CD14-positive monocyte (primary cell): ENCODE data around the gene ARHGAP10. TPM values are rescaled to one million over a fixed set of nuclear protein-coding genes. Genes with fewer than 3 reads are reported as not detected.

Experiments
- DNase-seq, 3 donors: peaks; one replicate each; pipeline ENCODE4 v3.0.0-alpha.2; 2011 to 2022
- H2AFZ ChIP-seq: 2 replicates; pipeline ENCODE4 v1.6.0; 2012; ENCODE audit warnings: mild to moderate bottlenecking, low read depth, low read length, inconsistent platforms; ENCODE audit not compliant: insufficient read depth, poor library complexity, severe bottlenecking
- H3K27ac ChIP-seq, 2 donors: 1 replicate in 1 of 2; 2 replicates in 1 of 2; pipeline ENCODE4 v1.5.1; 2012 to 2013; ENCODE audit warnings: low read length in 2 of 2, control low read depth in 1 of 2, inconsistent platforms in 1 of 2, low read depth in 1 of 2, mild to moderate bottlenecking in 1 of 2
- H3K27me3 ChIP-seq, 2 donors: one replicate each; pipeline versions ENCODE4 v1.6.0 to v1.6.1; 2011 to 2013; ENCODE audit warnings: low read length in 2 of 2; ENCODE audit not compliant: control insufficient read depth in 2 of 2, insufficient read depth in 2 of 2
- H3K36me3 ChIP-seq, 2 donors: replicated peaks in 1 of 2; 1 replicate in 1 of 2; 2 replicates in 1 of 2; pipeline versions ENCODE4 v1.5.1 to v1.6.1; 2012 to 2013; ENCODE audit warnings: low read length in 2 of 2, control low read depth in 1 of 2, inconsistent platforms in 1 of 2, mild to moderate bottlenecking in 1 of 2; ENCODE audit not compliant: insufficient read depth in 2 of 2, control insufficient read depth in 1 of 2
- H3K4me1 ChIP-seq, 2 donors: 1 replicate in 1 of 2; 2 replicates in 1 of 2; pipeline versions ENCODE4 v1.5.1 to v1.6.1; 2012 to 2013; ENCODE audit warnings: low read length in 2 of 2, control low read depth in 1 of 2, inconsistent platforms in 1 of 2, mild to moderate bottlenecking in 1 of 2, moderate library complexity in 1 of 2; ENCODE audit not compliant: insufficient read depth in 2 of 2, control insufficient read depth in 1 of 2
- H3K4me2 ChIP-seq: replicated peaks from 2 replicates; pipeline ENCODE3; 2012; ENCODE audit warnings: low read length, moderate library complexity, mild to moderate bottlenecking; ENCODE audit not compliant: poor library complexity, severe bottlenecking; ENCODE audit errors: extremely low read depth
- H3K4me3 ChIP-seq, 3 experiments: fragments of 200-600 bp in 1 of 3; sonication (generic) in 1 of 3; replicated peaks in 1 of 3; 1 replicate in 2 of 3; 2 replicates in 1 of 3; pipeline ENCODE4 v1.5.1; 2011 to 2013; ENCODE audit warnings: low read length in 3 of 3, mild to moderate bottlenecking in 3 of 3, control low read depth in 2 of 3, low read depth in 2 of 3, inconsistent platforms in 1 of 3, moderate library complexity in 1 of 3
- H3K79me2 ChIP-seq: 2 replicates; pipeline ENCODE4 v1.6.0; 2012; ENCODE audit warnings: mild to moderate bottlenecking, control low read depth, inconsistent platforms, low read length, moderate library complexity; ENCODE audit not compliant: insufficient read depth
- H3K9ac ChIP-seq: 2 replicates; pipeline ENCODE4 v1.6.0; 2017; ENCODE audit warnings: low read length, mild to moderate bottlenecking; ENCODE audit not compliant: insufficient read depth, poor library complexity, severe bottlenecking
- H3K9me3 ChIP-seq, 2 donors: replicated peaks in 1 of 2; 1 replicate in 1 of 2; 2 replicates in 1 of 2; pipeline versions ENCODE4 v1.5.1 to v1.6.1; 2012 to 2013; ENCODE audit warnings: low read length in 2 of 2, control low read depth in 1 of 2; ENCODE audit not compliant: control insufficient read depth in 1 of 2, insufficient read depth in 1 of 2
- H4K20me1 ChIP-seq: 2 replicates; pipeline ENCODE4 v1.6.0; 2012; ENCODE audit warnings: mild to moderate bottlenecking, low read length, control low read depth, moderate library complexity; ENCODE audit not compliant: insufficient read depth
- H3K27ac Mint-ChIP-seq, 7 donors: one replicate each; pipeline ENCODE4 v1.8.0; 2020; ENCODE audit warnings: mild to moderate bottlenecking in 7 of 7, mixed read lengths in 7 of 7, moderate library complexity in 6 of 7, inconsistent platforms in 2 of 7
- H3K27me3 Mint-ChIP-seq, 3 donors: one replicate each; pipeline ENCODE4 v1.8.0; 2021 to 2022; ENCODE audit warnings: low read depth in 3 of 3, mild to moderate bottlenecking in 3 of 3, mixed read lengths in 3 of 3, moderate library complexity in 3 of 3, inconsistent platforms in 1 of 3
- H3K36me3 Mint-ChIP-seq, 2 donors: one replicate each; pipeline ENCODE4 v1.8.0; 2020; ENCODE audit warnings: mixed read lengths in 2 of 2, inconsistent platforms in 1 of 2, mild to moderate bottlenecking in 1 of 2
- H3K4me1 Mint-ChIP-seq: one replicate; pipeline ENCODE4 v1.8.0; 2020; ENCODE audit warnings: mild to moderate bottlenecking, mixed read lengths
- H3K4me3 Mint-ChIP-seq, 2 donors: one replicate each; pipeline ENCODE4 v1.8.0; 2020; ENCODE audit warnings: mild to moderate bottlenecking in 2 of 2, mixed read lengths in 2 of 2, moderate library complexity in 1 of 2
- H3K9me3 Mint-ChIP-seq, 7 donors: one replicate each; pipeline ENCODE4 v1.8.0; 2020 to 2022; ENCODE audit warnings: mixed read lengths in 7 of 7, mild to moderate bottlenecking in 6 of 7, moderate library complexity in 6 of 7, inconsistent platforms in 2 of 7
- CTCF ChIP-seq: fragments of 200-600 bp; IDR thresholded peaks from one replicate; pipeline ENCODE4 v1.8.0; 2022; ENCODE audit warnings: antibody characterized with exemption, mild to moderate bottlenecking
- WGBS: methylation state at CpG from one replicate; pipeline ENCODE4 v1.1.5; 2013; ENCODE audit warnings: missing lambda C conversion rate; ENCODE audit not compliant: insufficient coverage; 5-methylcytosine and 5-hydroxymethylcytosine counted together
- intact Hi-C, 2 donors: fragments of 100-400 bp; cut with micrococcal nuclease; formaldehyde crosslinking; loops; one replicate each; pipeline versions ENCODE4 v1.15.0 to v1.15.1; 2023
- polyA plus RNA-seq, 3 donors: library from polyadenylated mRNA; depleted of rRNA in 1 of 3; unstranded in 2 of 3; stranded (reverse) in 1 of 3; fragments of 300-500 nt in 2 of 3; fragments of >200 nt in 1 of 3; fragmentation: Illumina TruSeq in 2 of 3; gene quantifications; 1 replicate in 2 of 3; 2 replicates in 1 of 3; pipeline ENCODE4 v1.2.3, GENCODE V29; 2012 to 2021

ARHGAP10 gene
- polyA plus RNA-seq, 3 donors, result 1.7 to 4.3 (median 3.0) TPM

GRCh38 chr4:147822128-147822527, 90.2 kb downstream of the ARHGAP10 start:
- no peak for TF ChIP-seq CTCF
- peak overlapping the region in 1 of 2 donors; percentile 42 for H3K27ac ChIP-seq
- H4K20me1 ChIP-seq, result no peaks in the 10 kb centered on the region
- peaks cover 28% of the 10 kb centered on the region for H3K4me1 Mint-ChIP-seq
- peaks cover 2 to 13% of the 10 kb centered on the region in 2 donors for H3K36me3 Mint-ChIP-seq
- H3K4me3 ChIP-seq, result no peak overlapping the region
- DNase-seq, result peak in 2 of 3 donors; percentile 44 to 47
- H3K27me3 ChIP-seq, result no peaks in the 10 kb centered on the region
- intact Hi-C loops, result no loop called here
- no peaks in the 10 kb centered on the region for H3K9me3 ChIP-seq
- no peaks in the 10 kb centered on the region for H3K79me2 ChIP-seq
- peaks cover 19 to 23% of the 10 kb centered on the region in 2 donors for H3K4me1 ChIP-seq
- peak overlapping the region in 4 of 7 donors; percentile 3 to 36 (median 18) for H3K27ac Mint-ChIP-seq
- no peak overlapping the region for H3K4me3 Mint-ChIP-seq
- H3K4me2 ChIP-seq, result no peak overlapping the region
- H3K9ac ChIP-seq, result no peak overlapping the region
- no peaks in the 10 kb centered on the region for H3K27me3 Mint-ChIP-seq
- H2AFZ ChIP-seq, result no peak overlapping the region
- H3K9me3 Mint-ChIP-seq, result no peaks in the 10 kb centered on the region
- H3K36me3 ChIP-seq, result no peaks in the 10 kb centered on the region

- H3K27me3 ChIP-seq, result no peaks in the 10 kb centered on the region
- H3K9me3 ChIP-seq, result no peaks in the 10 kb centered on the region
- no peak overlapping the region for H3K27ac Mint-ChIP-seq
- H3K4me1 ChIP-seq, result peaks cover 21 to 28% of the 10 kb centered on the region in 2 donors
- no peak for DNase-seq
- H3K9ac ChIP-seq, result no peak overlapping the region
- no peak overlapping the region for H3K4me2 ChIP-seq
- intact Hi-C loops, result no loop called here
- no peaks in the 10 kb centered on the region for H3K36me3 ChIP-seq
- no peaks in the 10 kb centered on the region for H3K27me3 Mint-ChIP-seq
- no peaks in the 10 kb centered on the region for H3K79me2 ChIP-seq
- no peak overlapping the region for H3K27ac ChIP-seq
- H2AFZ ChIP-seq, result no peak overlapping the region
- H4K20me1 ChIP-seq, result no peaks in the 10 kb centered on the region
- no peak for TF ChIP-seq CTCF
- 90% methylated on average over 3 of the region's 3 CpGs for WGBS
- H3K4me1 Mint-ChIP-seq, result peaks cover 31% of the 10 kb centered on the region
- no peaks in the 10 kb centered on the region for H3K9me3 Mint-ChIP-seq
- H3K36me3 Mint-ChIP-seq, result peaks cover 0 to 13% of the 10 kb centered on the region in 2 donors
- no peak overlapping the region for H3K4me3 ChIP-seq
- H3K4me3 Mint-ChIP-seq, result no peak overlapping the region
These were observed 91.2 kb downstream of the ARHGAP10 start for GRCh38 chr4:147823130-147823529.
